ENCODE measurements around the gene VDAC2. TPM values are rescaled to one million over a fixed set of nuclear protein-coding genes. Genes with fewer than 3 reads are reported as not detected.

Gene VDAC2
- total and polyA plus RNA-seq, 4 donors: 94.5 to 121 (median 102) TPM

- DNase-seq (peak; percentile 22 to 74 (median 37)), ATAC-seq (ENCODE audit: insufficient read depth, low FRiP score) (no peak)
- WGBS, 2 donors: 54 to 70% methylated on average over 7 of the region's 7 CpGs
- Histone ChIP-seq H3K4me3 (no peak overlapping the region), H3K27me3 (ENCODE audit: control insufficient read depth in 3 of 3, insufficient read depth in 3 of 3, low read length in 2 of 3) (no peaks in the 10 kb centered on the region), H3K4me1 (ENCODE audit: control insufficient read depth in 5 of 5, insufficient read depth in 5 of 5, low read length in 5 of 5) (peaks cover 0 to 10% (median 0%) of the 10 kb centered on the region in 5 donors), H3K9ac (ENCODE audit: insufficient read depth in 1 of 2, low read length in 2 of 2) (no peak overlapping the region), H3K36me3 (ENCODE audit: control insufficient read depth in 4 of 4, insufficient read depth in 4 of 4, low read length in 4 of 4) (no peaks in the 10 kb centered on the region), H3K9me3 (ENCODE audit: control insufficient read depth in 4 of 4, insufficient read depth in 3 of 4, low read length in 3 of 4) (peaks cover 0 to 2% (median 0%) of the 10 kb centered on the region in 4 donors), H3K27ac (ENCODE audit: low read depth in 1 of 2, low read length in 1 of 2) (peak overlapping the region in 1 of 2 donors; percentile 72)
- no peak for TF ChIP-seq CTCF (IDR thresholded peaks at IDR 0.05; ENCODE audit: control extremely low read depth, extremely low read depth)
Observed at GRCh38 chr10:75272896-75273295, 62.3 kb downstream of the VDAC2 start.

GRCh38 chr10:75276069-75276872 is 65.7 kb downstream of the VDAC2 start:
- Histone ChIP-seq H3K9me3 (ENCODE audit: control insufficient read depth in 4 of 4, insufficient read depth in 3 of 4, low read length in 3 of 4) (peaks cover 0 to 2% (median 0%) of the 10 kb centered on the region in 4 donors), H3K4me3 (no peak overlapping the region), H3K9ac (ENCODE audit: insufficient read depth in 1 of 2, low read length in 2 of 2) (no peak overlapping the region), H3K27me3 (ENCODE audit: control insufficient read depth in 3 of 3, insufficient read depth in 3 of 3, low read length in 2 of 3) (no peaks in the 10 kb centered on the region), H3K36me3 (ENCODE audit: control insufficient read depth in 4 of 4, insufficient read depth in 4 of 4, low read length in 4 of 4) (no peaks in the 10 kb centered on the region), H3K27ac (ENCODE audit: low read depth in 1 of 2, low read length in 1 of 2) (peak overlapping the region in 1 of 2 donors; percentile 43), H3K4me1 (ENCODE audit: control insufficient read depth in 5 of 5, insufficient read depth in 5 of 5, low read length in 5 of 5) (peaks cover 0 to 11% (median 0%) of the 10 kb centered on the region in 5 donors)
- ATAC-seq (ENCODE audit: insufficient read depth, low FRiP score) (peak; percentile 50), DNase-seq (peak in 1 of 3 donors; percentile 37)
- no peak for TF ChIP-seq CTCF (IDR thresholded peaks at IDR 0.05; ENCODE audit: control extremely low read depth, extremely low read depth)
- 52 to 60% methylated on average over 44 to 46 of the region's 46 CpGs for WGBS, 2 donors

GRCh38 chr10:75280236-75280635 is 69.6 kb downstream of the VDAC2 start:
- Histone ChIP-seq H3K4me3 (no peak overlapping the region), H3K36me3 (ENCODE audit: control insufficient read depth in 4 of 4, insufficient read depth in 4 of 4, low read length in 4 of 4) (no peaks in the 10 kb centered on the region), H3K9me3 (ENCODE audit: control insufficient read depth in 4 of 4, insufficient read depth in 3 of 4, low read length in 3 of 4) (no peaks in the 10 kb centered on the region), H3K27me3 (ENCODE audit: control insufficient read depth in 3 of 3, insufficient read depth in 3 of 3, low read length in 2 of 3) (no peaks in the 10 kb centered on the region), H3K27ac (ENCODE audit: low read depth in 1 of 2, low read length in 1 of 2) (no peak overlapping the region), H3K4me1 (ENCODE audit: control insufficient read depth in 5 of 5, insufficient read depth in 5 of 5, low read length in 5 of 5) (peaks cover 4 to 18% (median 9%) of the 10 kb centered on the region in 5 donors), H3K9ac (ENCODE audit: insufficient read depth in 1 of 2, low read length in 2 of 2) (no peak overlapping the region)
- no peak for TF ChIP-seq CTCF (IDR thresholded peaks at IDR 0.05; ENCODE audit: control extremely low read depth, extremely low read depth)
- DNase-seq (no peak), ATAC-seq (ENCODE audit: insufficient read depth, low FRiP score) (no peak)
- WGBS, 2 donors: 77 to 83% methylated on average over 2 of the region's 2 CpGs

Small RNAs within 50 kb of the gene (small RNA-seq; reads per million reads assigned to genes)
- gene HMGA1P5 (ENCODE audit: low replicate concordance) (not detected), gene RPL39P25 (ENCODE audit: low replicate concordance) (not detected)

Other genes with a start within 250 kb of the VDAC2 start
- gene SAMD8, start 99.1 kb upstream of the VDAC2 start, total RNA-seq: 10 to 100 TPM; 15.4 to 29.0 TPM
- 1 to 10 TPM; 5.5 to 7.3 TPM for gene SAMD8, start 99.1 kb upstream of the VDAC2 start, polyA plus RNA-seq
- gene COMTD1, start 25.2 kb downstream of the VDAC2 start, total RNA-seq: 10 to 100 TPM in 1 of 2 donors, 1 to 10 TPM in 1; 4.6 to 31.2 TPM
- 10 to 100 TPM; 27.6 to 64.1 TPM for gene COMTD1, start 25.2 kb downstream of the VDAC2 start, polyA plus RNA-seq
- gene ZNF503, start 191.0 kb downstream of the VDAC2 start, total RNA-seq: 10 to 100 TPM; 24.8 to 37.8 TPM
- 10 to 100 TPM; 11.7 to 32.1 TPM for gene ZNF503, start 191.0 kb downstream of the VDAC2 start, polyA plus RNA-seq
- 10 to 100 TPM; 15.5 to 40.8 TPM for gene LRMDA, start 220.8 kb downstream of the VDAC2 start, total RNA-seq
- gene LRMDA, start 220.8 kb downstream of the VDAC2 start, polyA plus RNA-seq: 10 to 100 TPM; 12.1 to 27.8 TPM